Embryonic facial prominence (tissue), 1 donor: ENCODE results near the gene SCARB1.

ENCODE experiments used
- DNase-seq: peaks from one replicate; pipeline ENCODE4 v3.0.0-alpha.2; 2016; ENCODE audit errors: extremely low spot score

The SCARB1 gene

GRCh38 chr12:124796303-124796960, 67.2 kb downstream of the SCARB1 start:
- DNase-seq = no peak

GRCh38 chr12:124795081-124795948, 68.3 kb downstream of the SCARB1 start:
- DNase-seq = no peak

GRCh38 chr12:124792961-124793441, 70.7 kb downstream of the SCARB1 start:
- DNase-seq = no peak

GRCh38 chr12:124792156-124792555, 71.5 kb downstream of the SCARB1 start:
- DNase-seq = no peak

GRCh38 chr12:124790650-124791400, 72.8 kb downstream of the SCARB1 start:
- no peak for DNase-seq

- DNase-seq = no peak
These were observed 74.6 kb downstream of the SCARB1 start for GRCh38 chr12:124788936-124789555.

- peak; percentile 88 for DNase-seq
These were observed 77.4 kb downstream of the SCARB1 start for GRCh38 chr12:124786061-124786964.

GRCh38 chr12:124784871-124785572, 78.6 kb downstream of the SCARB1 start:
- no peak for DNase-seq

- DNase-seq = no peak
These were observed 80.6 kb downstream of the SCARB1 start for GRCh38 chr12:124783087-124783486.

GRCh38 chr12:124782132-124782531, 81.5 kb downstream of the SCARB1 start:
- DNase-seq = no peak

GRCh38 chr12:124780752-124781685, 82.6 kb downstream of the SCARB1 start:
- no peak for DNase-seq

GRCh38 chr12:124780336-124780735, 83.3 kb downstream of the SCARB1 start:
- no peak for DNase-seq

GRCh38 chr12:124779161-124780141, 84.2 kb downstream of the SCARB1 start:
- no peak for DNase-seq

- no peak for DNase-seq
These were observed 85.3 kb downstream of the SCARB1 start for GRCh38 chr12:124778411-124778810.

GRCh38 chr12:124777399-124778372, 86.0 kb downstream of the SCARB1 start:
- DNase-seq = no peak

- DNase-seq = no peak
These were observed 87.5 kb downstream of the SCARB1 start for GRCh38 chr12:124776125-124776513.
